Spleen (tissue), 11 donors: ENCODE data around the gene TMEM198. TPM values are rescaled to one million over a fixed set of nuclear protein-coding genes. Genes with fewer than 3 reads are reported as not detected.
A peak's percentile ranks its signal among the peaks of the same experiment; 100 is the strongest.

Source experiments
- DNase-seq: peaks from one replicate; pipeline ENCODE4 v3.0.0-alpha.2; 2020
- H3K27ac ChIP-seq, 8 donors: fragments of 200-600 bp; sonication (generic) in 7 of 8; 1 replicate in 4 of 8; 2 replicates in 4 of 8; pipeline versions ENCODE4 v1.5.0 to v1.8.0; 2016 to 2021; ENCODE audit warnings: inconsistent platforms in 4 of 8, mild to moderate bottlenecking in 4 of 8, moderate library complexity in 1 of 8
- H3K27me3 ChIP-seq, 7 donors: fragments of 200-600 bp; sonication (generic) in 6 of 7; replicated peaks in 1 of 7; 1 replicate in 4 of 7; 2 replicates in 3 of 7; pipeline versions ENCODE4 v1.5.0 to v1.8.0; 2016 to 2021; ENCODE audit warnings: inconsistent platforms in 3 of 7, mild to moderate bottlenecking in 1 of 7
- H3K36me3 ChIP-seq, 6 donors: fragments of 200-600 bp; sonication (generic) in 5 of 6; 1 replicate in 4 of 6; 2 replicates in 2 of 6; pipeline versions ENCODE4 v1.5.0 to v1.8.0; 2016 to 2021; ENCODE audit warnings: inconsistent platforms in 2 of 6
- H3K4me1 ChIP-seq, 6 donors: fragments of 200-600 bp; sonication (generic) in 5 of 6; 1 replicate in 3 of 6; 2 replicates in 3 of 6; pipeline versions ENCODE4 v1.5.0 to v1.8.0; 2016 to 2021; ENCODE audit warnings: inconsistent platforms in 3 of 6
- H3K4me3 ChIP-seq, 8 donors: fragments of 200-600 bp; sonication (generic) in 7 of 8; 1 replicate in 4 of 8; 2 replicates in 4 of 8; pipeline versions ENCODE4 v1.5.0 to v1.8.0; 2016 to 2021; ENCODE audit warnings: inconsistent platforms in 4 of 8, mild to moderate bottlenecking in 4 of 8, moderate library complexity in 2 of 8
- H3K9me3 ChIP-seq, 8 donors: fragments of 200-600 bp; sonication (generic) in 7 of 8; 1 replicate in 4 of 8; 2 replicates in 4 of 8; pipeline versions ENCODE4 v1.5.0 to v1.8.0; 2016 to 2021; ENCODE audit warnings: inconsistent platforms in 4 of 8
- CTCF ChIP-seq, 11 experiments: fragments of 200-600 bp in 7 of 11; fragments of 450-650 bp in 4 of 11; sonication (generic) in 4 of 11; IDR thresholded peaks in 8 of 11; conservative IDR thresholded peaks in 3 of 11; 1 replicate in 7 of 11; 2 replicates in 4 of 11; pipeline versions ENCODE4 v1.4.0 to v1.8.0; 2016 to 2021; ENCODE audit warnings: antibody characterized with exemption in 11 of 11, inconsistent platforms in 4 of 11, mild to moderate bottlenecking in 1 of 11
- POLR2A ChIP-seq, 3 donors: fragments of 450-650 bp; IDR thresholded peaks; one replicate each; pipeline ENCODE4 v1.5.1; 2017; ENCODE audit warnings: antibody characterized with exemption in 3 of 3, mild to moderate bottlenecking in 1 of 3
- POLR2AphosphoS5 ChIP-seq, 3 donors: sonication (generic); formaldehyde crosslinking; IDR thresholded peaks; one replicate each; pipeline ENCODE4 v1.5.1; 2017; ENCODE audit warnings: antibody characterized with exemption in 3 of 3
- WGBS, 5 donors: extraction: QIAGEN DNeasy Blood & Tissue Kit in 3 of 5; methylation state at CpG; one replicate each; pipeline versions ENCODE4 v1.1.5 to v1.1.7; 2013 to 2018; 5-methylcytosine and 5-hydroxymethylcytosine counted together
- intact Hi-C: fragments of 100-400 bp; cut with DNase I; formaldehyde crosslinking; loops from one replicate; pipeline ENCODE4 v1.15.0; 2023; ENCODE audit warnings: low total_unique reads
- polyA plus RNA-seq, 3 donors: library from polyadenylated mRNA; stranded (reverse); fragments of 200-250 nt; gene quantifications; one replicate each; pipeline ENCODE4 v1.2.1, GENCODE V29; 2013
- total RNA-seq, 7 donors: library from RNA; depleted of rRNA in 3 of 7; stranded (reverse); fragments of >200 nt in 3 of 7; fragmentation: NEBNext Ultra II Directional in 4 of 7; extraction: Animal tissue kit (Norgen Biotek cat#: 25700) in 4 of 7; gene quantifications; one replicate each; pipeline versions ENCODE4 v1.1.0 to v1.2.1, GENCODE V29; 2016 to 2021
- donor health status: healthy with polysubstance abuse.
- donor health status: DM: no; HTN: no; CAD: no; lungs with moderate emphysema.
- donor health status: DM: no; HTN: no; CAD: no.
- donor health status: Bipolar disorder and iron deficiency.
- donor health status: healthy.
- donor health status: DM: no; HTN: no; CAD: no.
- donor health status: DM: yes; HTN: yes; CAD: no.

TMEM198 gene
- total and polyA plus RNA-seq, 10 donors = 0.39 to 2.8 (median 1.3) TPM

- 47 to 61% (median 49%) methylated on average over 9 of the region's 9 CpGs for whole genome bisulfite sequencing, 5 donors
- H3K4me3 ChIP-seq = peak overlapping the region in 4 of 8 donors; percentile 73 to 83 (median 78)
- H3K4me1 ChIP-seq = peaks cover 19 to 40% (median 35%) of the 10 kb centered on the region in 6 donors
- no peaks in the 10 kb centered on the region for H3K9me3 ChIP-seq
- peaks cover 0 to 13% (median 4%) of the 10 kb centered on the region in 6 donors for H3K36me3 ChIP-seq
- H3K27me3 ChIP-seq = peaks cover 0 to 98% (median 7%) of the 10 kb centered on the region in 7 donors
- DNase-seq = peak; percentile 79
- intact Hi-C loops = loop anchor here (5.0 kb wide), 1 partner anchor 98 kb away; no protein-coding TSS in a partner anchor
- H3K27ac ChIP-seq = peak overlapping the region in 2 of 8 donors; percentile 55 to 82
- TF ChIP-seq POLR2AphosphoS5 (IDR thresholded peaks at IDR 0.05) (no peak), POLR2A (IDR thresholded peaks at IDR 0.05) (no peak), CTCF (IDR thresholded peaks at IDR 0.05 in 8 of 11, conservative IDR thresholded peaks at IDR 0.05 in 3 of 11) (no peak)
Observed at GRCh38 chr2:219544567-219544966, 739 bp downstream of the TMEM198 start.

DNA sequence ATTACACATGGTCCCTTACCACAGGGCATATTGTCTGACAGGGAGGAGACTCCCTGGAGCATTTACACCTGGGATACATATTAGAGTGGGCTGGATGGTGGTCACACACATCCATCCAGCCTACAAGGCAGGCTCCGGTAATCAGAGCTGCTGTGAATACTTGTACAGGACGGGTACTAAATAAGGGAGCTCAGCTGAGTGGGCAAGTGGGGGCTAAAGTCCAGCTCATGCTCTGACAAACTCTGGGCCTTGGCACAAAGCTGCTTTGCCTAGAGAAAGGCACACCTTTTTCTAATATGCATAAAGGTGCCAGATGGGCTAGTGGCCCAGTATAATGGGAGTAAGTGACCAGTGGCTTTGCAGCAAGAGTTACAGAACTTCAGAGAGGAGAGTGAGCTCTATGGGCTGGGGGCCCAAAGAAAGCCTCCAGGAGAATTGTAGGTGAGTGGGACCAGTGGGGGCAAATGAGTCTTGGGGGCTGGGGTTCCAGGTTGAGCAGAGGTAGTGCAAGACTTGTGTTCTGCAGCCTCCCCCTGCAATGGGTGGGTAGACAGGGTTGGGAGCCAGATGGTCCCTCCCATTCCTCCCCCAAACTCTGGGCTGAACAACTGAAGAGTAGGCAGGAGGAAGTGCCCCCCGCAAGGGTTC lies 1.6 kb downstream of the TMEM198 start:
- H3K9me3 ChIP-seq = no peaks in the 10 kb centered on the region
- TF ChIP-seq POLR2A (IDR thresholded peaks at IDR 0.05) = no peak
- TF ChIP-seq CTCF (IDR thresholded peaks at IDR 0.05 in 8 of 11, conservative IDR thresholded peaks at IDR 0.05 in 3 of 11) = no peak
- no peak for TF ChIP-seq POLR2AphosphoS5 (IDR thresholded peaks at IDR 0.05)
- intact Hi-C loops = no loop called here
- peaks cover 19 to 40% (median 35%) of the 10 kb centered on the region in 6 donors for H3K4me1 ChIP-seq
- peaks cover 0 to 5% (median 0%) of the 10 kb centered on the region in 6 donors for H3K36me3 ChIP-seq
- no peak overlapping the region for H3K27ac ChIP-seq
- H3K27me3 ChIP-seq = peaks cover 0 to 98% (median 7%) of the 10 kb centered on the region in 7 donors
- H3K4me3 ChIP-seq = no peak overlapping the region
- WGBS, 5 donors = 75 to 96% (median 82%) methylated on average over 3 of the region's 3 CpGs
- no peak for DNase-seq

DNA sequence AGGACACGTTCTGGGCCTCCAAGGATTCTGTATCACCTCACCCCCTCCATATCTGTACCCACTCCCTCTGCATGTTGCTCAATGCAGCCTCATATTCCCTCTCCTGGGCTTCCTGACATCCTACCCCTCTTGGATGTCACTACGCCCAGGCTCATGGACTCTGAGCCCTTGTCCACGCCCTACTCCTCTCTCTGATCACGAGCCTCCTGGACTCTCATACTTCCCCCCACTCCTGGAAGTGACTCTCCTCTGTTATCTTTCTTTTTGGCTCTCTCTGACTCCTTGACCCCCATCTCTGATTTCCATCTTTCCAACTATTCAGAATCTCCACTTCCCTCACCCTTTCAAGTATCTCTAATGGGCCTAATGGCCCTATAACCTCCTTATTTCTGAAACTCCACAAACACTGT lies 2.1 kb downstream of the TMEM198 start:
- intact Hi-C loops = no loop called here
- no peak overlapping the region for H3K27ac ChIP-seq
- TF ChIP-seq CTCF (IDR thresholded peaks at IDR 0.05 in 8 of 11, conservative IDR thresholded peaks at IDR 0.05 in 3 of 11) = no peak
- no peak for TF ChIP-seq POLR2A (IDR thresholded peaks at IDR 0.05)
- TF ChIP-seq POLR2AphosphoS5 (IDR thresholded peaks at IDR 0.05) = no peak
- H3K4me3 ChIP-seq = no peak overlapping the region
- no peaks in the 10 kb centered on the region for H3K9me3 ChIP-seq
- WGBS, 5 donors = 51 to 74% (median 63%) methylated on average over 4 of the region's 4 CpGs
- H3K4me1 ChIP-seq = peaks cover 19 to 39% (median 35%) of the 10 kb centered on the region in 6 donors
- no peaks in the 10 kb centered on the region for H3K36me3 ChIP-seq
- peaks cover 0 to 98% (median 8%) of the 10 kb centered on the region in 7 donors for H3K27me3 ChIP-seq
- no peak for DNase-seq

GRCh38 chr2:219547621-219548020 lies 3.8 kb downstream of the TMEM198 start:
- intact Hi-C loops = no loop called here
- H3K4me1 ChIP-seq = peaks cover 12 to 39% (median 33%) of the 10 kb centered on the region in 6 donors
- no peaks in the 10 kb centered on the region for H3K9me3 ChIP-seq
- H3K27me3 ChIP-seq = peaks cover 0 to 98% (median 23%) of the 10 kb centered on the region in 7 donors
- no peak overlapping the region for H3K4me3 ChIP-seq
- H3K36me3 ChIP-seq = no peaks in the 10 kb centered on the region
- TF ChIP-seq POLR2A (IDR thresholded peaks at IDR 0.05) = no peak
- TF ChIP-seq CTCF (IDR thresholded peaks at IDR 0.05 in 8 of 11, conservative IDR thresholded peaks at IDR 0.05 in 3 of 11) = no peak
- TF ChIP-seq POLR2AphosphoS5 (IDR thresholded peaks at IDR 0.05) = no peak
- 95 to 97% (median 96%) methylated on average over 12 to 26 of the region's 26 CpGs for WGBS, 5 donors
- H3K27ac ChIP-seq = no peak overlapping the region
- peak; percentile 76 for DNase-seq
